ENCODE results near the gene FHL2. TPM values are rescaled to one million over a fixed set of nuclear protein-coding genes. Genes with fewer than 3 reads are reported as not detected.

Gene FHL2
- total RNA-seq, 1 experiment from 2014 or later = 109 TPM

- intact Hi-C loops (cut with micrococcal nuclease; ENCODE audit: unreplicated experiment) = no loop called here
- DNase-seq = no peak
- peaks cover 98% of the 10 kb centered on the region for H3K79me2 ChIP-seq (ENCODE audit: low read depth)
- H3K9me3 ChIP-seq (ENCODE audit: insufficient read depth, low read depth) = no peaks in the 10 kb centered on the region
- BruUV-seq (replicated peaks) = no TSS peak
- H3K27me3 ChIP-seq (ENCODE audit: insufficient read depth, low read depth) = no peaks in the 10 kb centered on the region
- H3F3A ChIP-seq (ENCODE audit: insufficient read depth, low read depth) = peaks cover 78% of the 10 kb centered on the region
- CTCF ChIA-PET = no interaction called here
- no peaks in the 10 kb centered on the region for H3K9me2 ChIP-seq (ENCODE audit: insufficient read depth)
- peak overlapping the region; percentile 50 for H3K4me2 ChIP-seq
- no peak overlapping the region for H2AFZ ChIP-seq
- TF ChIP-seq EZH2 (IDR thresholded peaks at IDR 0.05; ENCODE audit: low read depth) (no peak), CTCF (conservative IDR thresholded peaks at IDR 0.05) (no peak)
- POLR2A ChIA-PET (ENCODE audit: unreplicated experiment) = interaction anchor here (0.6 to 1.2 kb wide), 3 partner anchors 9 to 38 kb away, joined by 8 to 19 read pairs (median 17); no protein-coding TSS in a partner anchor
- H3K4me3 ChIP-seq = no peak overlapping the region
- peak overlapping the region; percentile 66 for H3K27ac ChIP-seq
- peaks cover 25% of the 10 kb centered on the region for H4K20me1 ChIP-seq (ENCODE audit: insufficient read depth)
- H3K36me3 ChIP-seq (ENCODE audit: low read depth) = peaks cover 56% of the 10 kb centered on the region
- peaks cover 100% of the 10 kb centered on the region for H3K4me1 ChIP-seq (replicated peaks; ENCODE audit: insufficient read depth)
Measured at GRCh38 chr2:105390454-105390853, 8.4 kb downstream of the FHL2 start.

DNA sequence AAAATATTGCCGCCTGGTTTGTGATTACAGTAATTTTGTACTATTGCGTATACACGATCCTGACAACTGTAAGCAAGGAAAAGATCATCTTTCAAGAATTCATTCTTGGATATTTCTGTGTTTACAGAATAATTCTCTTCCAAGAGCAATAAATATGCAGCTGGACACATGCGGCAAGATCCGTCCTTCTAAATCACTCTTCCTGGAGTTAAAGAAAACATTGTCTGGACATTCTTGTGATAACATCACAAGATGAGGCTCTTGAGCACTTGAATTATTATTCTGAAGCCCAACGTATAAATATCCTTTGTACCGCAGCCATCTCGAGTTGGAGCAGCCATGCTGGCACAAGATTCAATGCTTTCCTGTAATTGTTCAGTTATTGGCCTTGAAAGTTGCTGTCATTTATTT is 9.9 kb downstream of the FHL2 start:
- H4K20me1 ChIP-seq (ENCODE audit: insufficient read depth) = peaks cover 14% of the 10 kb centered on the region
- peaks cover 98% of the 10 kb centered on the region for H3K79me2 ChIP-seq (ENCODE audit: low read depth)
- H3K4me2 ChIP-seq = 0 out of 2 replicates have a peak overlapping the region, but pooled peaks have one; percentile 2
- H3K27ac ChIP-seq = peak overlapping the region; percentile 20; the same call in 1 of the 2 replicates
- no peak for DNase-seq
- H3K36me3 ChIP-seq (ENCODE audit: low read depth) = peaks cover 57% of the 10 kb centered on the region
- intact Hi-C loops (cut with micrococcal nuclease; ENCODE audit: unreplicated experiment) = no loop called here
- no peak overlapping the region for H2AFZ ChIP-seq
- H3K27me3 ChIP-seq (ENCODE audit: insufficient read depth, low read depth) = no peaks in the 10 kb centered on the region
- no peak for TF ChIP-seq EZH2 (IDR thresholded peaks at IDR 0.05; ENCODE audit: low read depth)
- ChIA-PET CTCF (no interaction called here), POLR2A (ENCODE audit: unreplicated experiment) (no interaction called here)
- H3K4me3 ChIP-seq = no peak overlapping the region
- H3F3A ChIP-seq (ENCODE audit: insufficient read depth, low read depth) = peaks cover 89% of the 10 kb centered on the region
- H3K4me1 ChIP-seq (replicated peaks; ENCODE audit: insufficient read depth) = peaks cover 86% of the 10 kb centered on the region
- no TSS peak for BruUV-seq (replicated peaks)
- H3K9me2 ChIP-seq (ENCODE audit: insufficient read depth) = no peaks in the 10 kb centered on the region
- H3K9me3 ChIP-seq (ENCODE audit: insufficient read depth, low read depth) = no peaks in the 10 kb centered on the region

- BruUV-seq (replicated peaks) = no TSS peak
- H3K79me2 ChIP-seq (ENCODE audit: low read depth) = peaks cover 98% of the 10 kb centered on the region
- H2AFZ ChIP-seq = no peak overlapping the region
- ChIA-PET POLR2A (ENCODE audit: unreplicated experiment) (interaction anchor here (0.6 to 0.7 kb wide), 3 partner anchors 9 to 132 kb away, joined by 4 to 9 read pairs (median 4); no protein-coding TSS in a partner anchor), CTCF (no interaction called here)
- no peaks in the 10 kb centered on the region for H3K9me2 ChIP-seq (ENCODE audit: insufficient read depth)
- 0 out of 2 replicates have a peak, but pooled peaks cover 3% of the 10 kb centered on the region for H3K9me3 ChIP-seq (ENCODE audit: insufficient read depth, low read depth)
- peaks cover 11% of the 10 kb centered on the region for H4K20me1 ChIP-seq (ENCODE audit: insufficient read depth)
- H3F3A ChIP-seq (ENCODE audit: insufficient read depth, low read depth) = peaks cover 92% of the 10 kb centered on the region
- peak; percentile 32 to 90 for DNase-seq
- intact Hi-C loops (cut with micrococcal nuclease; ENCODE audit: unreplicated experiment) = no loop called here
- H3K4me2 ChIP-seq = peak overlapping the region; percentile 50
- H3K36me3 ChIP-seq (ENCODE audit: low read depth) = peaks cover 65% of the 10 kb centered on the region
- H3K27me3 ChIP-seq (ENCODE audit: insufficient read depth, low read depth) = no peaks in the 10 kb centered on the region
- H3K4me1 ChIP-seq (replicated peaks; ENCODE audit: insufficient read depth) = peaks cover 76% of the 10 kb centered on the region
- TF ChIP-seq CTCF (conservative IDR thresholded peaks at IDR 0.05) = no peak
- no peak for TF ChIP-seq EZH2 (IDR thresholded peaks at IDR 0.05; ENCODE audit: low read depth)
- H3K27ac ChIP-seq = peak overlapping the region; percentile 76
- no peak overlapping the region for H3K4me3 ChIP-seq
Measured at GRCh38 chr2:105387225-105387624, 11.6 kb downstream of the FHL2 start.
